Measurements from ENCODE around the gene MAPRE2.

- TF ChIP-seq CTCF (IDR thresholded peaks at IDR 0.05; ENCODE audit: poor library complexity, severe bottlenecking): no peak
- TF ChIP-seq REST (IDR thresholded peaks at IDR 0.05; ENCODE audit: borderline replicate concordance): no peak
- no peak for TF ChIP-seq MXI1 (conservative IDR thresholded peaks at IDR 0.05; ENCODE audit: poor library complexity, severe bottlenecking)
- TF ChIP-seq EP300 (conservative IDR thresholded peaks at IDR 0.05; ENCODE audit: poor library complexity, severe bottlenecking): no peak
- TF ChIP-seq EZH2 (IDR thresholded peaks at IDR 0.05; ENCODE audit: borderline replicate concordance, insufficient read depth, low read length, poor library complexity, severe bottlenecking): no peak
- no peak for TF ChIP-seq POLR2AphosphoS5 (IDR thresholded peaks at IDR 0.05)
- no peak for TF ChIP-seq RAD21 (conservative IDR thresholded peaks at IDR 0.05)
- no peak for TF ChIP-seq TAF1 (IDR thresholded peaks at IDR 0.05; ENCODE audit: low read depth)
- no peak for TF ChIP-seq SMC3 (conservative IDR thresholded peaks at IDR 0.05; ENCODE audit: poor library complexity)
Measured at GRCh38 chr18:35137632-35138031, 96.4 kb downstream of the MAPRE2 start.
